HepG2 (cell line): Measurements from ENCODE around the gene SMIM1. TPM values are rescaled to one million over a fixed set of nuclear protein-coding genes. Genes with fewer than 3 reads are reported as not detected.

ENCODE experiments used
- FOXK1 ChIP-seq: sonication (generic); formaldehyde crosslinking; IDR thresholded peaks from 2 replicates; pipeline ENCODE4 v1.4.0; 2020; ENCODE audit warnings: low read depth, missing genetic modification reagents, borderline replicate concordance
- GZF1 ChIP-seq: sonication (generic); formaldehyde crosslinking; IDR thresholded peaks from 2 replicates; pipeline ENCODE4 v1.5.1; 2020; ENCODE audit warnings: mild to moderate bottlenecking, missing genetic modification reagents
- HNRNPL ChIP-seq: fragments of 200-400 bp; formaldehyde crosslinking; IDR thresholded peaks from 2 replicates; pipeline ENCODE4 v1.6.1; 2017; ENCODE audit warnings: mild to moderate bottlenecking, low read depth, low read length
- MYPOP ChIP-seq: sonication (generic); formaldehyde crosslinking; IDR thresholded peaks from 2 replicates; pipeline ENCODE4 v1.8.1; 2023; ENCODE audit warnings: mild to moderate bottlenecking, moderate library complexity, missing genetic modification reagents
- NFIB ChIP-seq: sonication (generic); formaldehyde crosslinking; IDR thresholded peaks from 2 replicates; pipeline ENCODE4 v1.9.0; 2021; ENCODE audit warnings: missing genetic modification reagents, mild to moderate bottlenecking, borderline replicate concordance
- NRL ChIP-seq: sonication (generic); formaldehyde crosslinking; IDR thresholded peaks from 2 replicates; pipeline ENCODE4 v1.5.0; 2020; ENCODE audit warnings: missing genetic modification reagents, mild to moderate bottlenecking, moderate library complexity, borderline replicate concordance
- PHF5A ChIP-seq: IDR thresholded peaks from one replicate; pipeline ENCODE4 v1.6.1; 2018; ENCODE audit warnings: low read depth, missing genetic modification reagents; ENCODE audit not compliant: unreplicated experiment
- RELA ChIP-seq: sonication (generic); formaldehyde crosslinking; IDR thresholded peaks from 2 replicates; pipeline ENCODE4 v1.4.0; 2020; ENCODE audit warnings: missing genetic modification reagents
- TBL1XR1 ChIP-seq: fragments of 150-350 bp; IDR thresholded peaks from 2 replicates; pipeline ENCODE4 v1.6.1; 2014; ENCODE audit warnings: borderline replicate concordance, low read length; ENCODE audit not compliant: partially characterized antibody
- YEATS2 ChIP-seq: sonication (generic); formaldehyde crosslinking; IDR thresholded peaks from 2 replicates; pipeline ENCODE4 v1.4.0; 2020; ENCODE audit warnings: missing genetic modification reagents, borderline replicate concordance
- ZC3H4 ChIP-seq: sonication (generic); formaldehyde crosslinking; IDR thresholded peaks from 2 replicates; pipeline ENCODE4 v1.4.0; 2020; ENCODE audit warnings: missing genetic modification reagents, borderline replicate concordance
- ZFP36L2 ChIP-seq: sonication (generic); formaldehyde crosslinking; IDR thresholded peaks from 2 replicates; pipeline ENCODE4 v1.4.0; 2020; ENCODE audit warnings: missing genetic modification reagents
- ZNF124 ChIP-seq: sonication (generic); formaldehyde crosslinking; IDR thresholded peaks from 2 replicates; pipeline ENCODE4 v1.4.0; 2020; ENCODE audit warnings: missing genetic modification reagents
- ZNF207 ChIP-seq: fragments of 450-650 bp; IDR thresholded peaks from 2 replicates; pipeline ENCODE4 v1.6.1; 2016; ENCODE audit warnings: antibody characterized with exemption, borderline replicate concordance
- ZNF34 ChIP-seq: sonication (generic); formaldehyde crosslinking; IDR thresholded peaks from 2 replicates; pipeline ENCODE4 v1.4.0; 2020; ENCODE audit warnings: mild to moderate bottlenecking, missing genetic modification reagents, borderline replicate concordance
- ZNF354B ChIP-seq: sonication (generic); formaldehyde crosslinking; IDR thresholded peaks from 2 replicates; pipeline ENCODE4 v1.8.0; 2022; ENCODE audit warnings: mild to moderate bottlenecking, missing genetic modification reagents
- ZNF430 ChIP-seq: sonication (generic); formaldehyde crosslinking; IDR thresholded peaks from 2 replicates; pipeline ENCODE4 v1.9.0; 2021; ENCODE audit warnings: mild to moderate bottlenecking, missing genetic modification reagents
- ZNF563 ChIP-seq: sonication (generic); formaldehyde crosslinking; IDR thresholded peaks from 2 replicates; pipeline ENCODE4 v1.8.0; 2022; ENCODE audit warnings: mild to moderate bottlenecking, moderate library complexity, missing genetic modification reagents
- ZNF570 ChIP-seq: sonication (generic); formaldehyde crosslinking; IDR thresholded peaks from 2 replicates; pipeline ENCODE4 v1.4.0; 2020; ENCODE audit warnings: mild to moderate bottlenecking, missing genetic modification reagents, borderline replicate concordance
- ZNF709 ChIP-seq: sonication (generic); formaldehyde crosslinking; IDR thresholded peaks from 2 replicates; pipeline ENCODE4 v1.5.0; 2020; ENCODE audit warnings: mild to moderate bottlenecking, missing genetic modification reagents
- ZNF746 ChIP-seq: sonication (generic); formaldehyde crosslinking; IDR thresholded peaks from 2 replicates; pipeline ENCODE4 v1.8.0; 2022; ENCODE audit warnings: mild to moderate bottlenecking, missing genetic modification reagents
- polyA plus RNA-seq, 8 experiments: library from polyadenylated mRNA; depleted of rRNA in 3 of 8; stranded (reverse) in 7 of 8; unstranded in 1 of 8; fragments of >200 nt; fragmentation: Illumina TruSeq in 4 of 8; extraction: Trizol in 4 of 8; gene quantifications; 2 replicates each; pipeline versions ENCODE4 v1.2.1 to v1.2.3, GENCODE V29; 2011 to 2016; ENCODE audit warnings: low read depth in 4 of 8, missing spikeins in 1 of 8, mixed read lengths in 1 of 8; ENCODE audit not compliant: insufficient read depth in 1 of 8
- total RNA-seq, 5 experiments: library from RNA; depleted of rRNA; stranded (reverse); fragments of >200 nt; fragmentation: Illumina TruSeq; extraction: Trizol; gene quantifications; 2 replicates each; pipeline ENCODE4 v1.2.3, GENCODE V29; 2016; ENCODE audit warnings: low read depth in 1 of 5
- TF ChIP-seq, protein P1 (sequence below): sonication (generic); formaldehyde crosslinking; IDR thresholded peaks from 2 replicates; pipeline ENCODE4 v1.4.0; 2020; ENCODE audit warnings: low read depth, missing genetic modification reagents
- TF ChIP-seq, protein P2 (sequence below): sonication (generic); formaldehyde crosslinking; IDR thresholded peaks from 2 replicates; pipeline ENCODE4 v1.4.0; 2020; ENCODE audit warnings: missing genetic modification reagents

SMIM1 gene
- total and polyA plus RNA-seq, 2 of the 13 experiments (the other 11 are each of a cell fraction or from before 2014, with no cell fraction given), result 12.4 to 56.3 TPM

GRCh38 chr1:3796215-3797061 lies 23.9 kb downstream of the SMIM1 start, which contains the start of gene LRRC47 (continued):
- TF ChIP-seq TBL1XR1 (peak; percentile 33), ZNF570 (CRISPR knock-in tag) (no peak), ZNF563 (CRISPR knock-in tag) (no peak; the same call in 1 of the 2 replicates), ZNF34 (0 out of 2 replicates have a peak, but pooled peaks have one; percentile 36), ZFP36L2 (CRISPR knock-in tag) (no peak), ZNF746 (CRISPR knock-in tag) (no peak; the same call in 1 of the 2 replicates), ZNF709 (CRISPR knock-in tag) (no peak), MYPOP (CRISPR knock-in tag) (0 out of 2 replicates have a peak, but pooled peaks have one; percentile 56), ZC3H4 (CRISPR knock-in tag) (no peak), RELA (CRISPR knock-in tag) (no peak), NFIB (no peak), NRL (no peak), GZF1 (no peak), ZNF430 (no peak; the same call in 1 of the 2 replicates), PHF5A (CRISPR knock-in tag) (no peak), ZNF207 (no peak), ZNF124 (peak; percentile 71; the same call in 1 of the 2 replicates), HNRNPL (no peak), YEATS2 (CRISPR knock-in tag) (peak; percentile 95), FOXK1 (CRISPR knock-in tag) (peak; percentile 82; the same call in 1 of the 2 replicates), ZNF354B (no peak)
- TF ChIP-seq, protein P1, sequence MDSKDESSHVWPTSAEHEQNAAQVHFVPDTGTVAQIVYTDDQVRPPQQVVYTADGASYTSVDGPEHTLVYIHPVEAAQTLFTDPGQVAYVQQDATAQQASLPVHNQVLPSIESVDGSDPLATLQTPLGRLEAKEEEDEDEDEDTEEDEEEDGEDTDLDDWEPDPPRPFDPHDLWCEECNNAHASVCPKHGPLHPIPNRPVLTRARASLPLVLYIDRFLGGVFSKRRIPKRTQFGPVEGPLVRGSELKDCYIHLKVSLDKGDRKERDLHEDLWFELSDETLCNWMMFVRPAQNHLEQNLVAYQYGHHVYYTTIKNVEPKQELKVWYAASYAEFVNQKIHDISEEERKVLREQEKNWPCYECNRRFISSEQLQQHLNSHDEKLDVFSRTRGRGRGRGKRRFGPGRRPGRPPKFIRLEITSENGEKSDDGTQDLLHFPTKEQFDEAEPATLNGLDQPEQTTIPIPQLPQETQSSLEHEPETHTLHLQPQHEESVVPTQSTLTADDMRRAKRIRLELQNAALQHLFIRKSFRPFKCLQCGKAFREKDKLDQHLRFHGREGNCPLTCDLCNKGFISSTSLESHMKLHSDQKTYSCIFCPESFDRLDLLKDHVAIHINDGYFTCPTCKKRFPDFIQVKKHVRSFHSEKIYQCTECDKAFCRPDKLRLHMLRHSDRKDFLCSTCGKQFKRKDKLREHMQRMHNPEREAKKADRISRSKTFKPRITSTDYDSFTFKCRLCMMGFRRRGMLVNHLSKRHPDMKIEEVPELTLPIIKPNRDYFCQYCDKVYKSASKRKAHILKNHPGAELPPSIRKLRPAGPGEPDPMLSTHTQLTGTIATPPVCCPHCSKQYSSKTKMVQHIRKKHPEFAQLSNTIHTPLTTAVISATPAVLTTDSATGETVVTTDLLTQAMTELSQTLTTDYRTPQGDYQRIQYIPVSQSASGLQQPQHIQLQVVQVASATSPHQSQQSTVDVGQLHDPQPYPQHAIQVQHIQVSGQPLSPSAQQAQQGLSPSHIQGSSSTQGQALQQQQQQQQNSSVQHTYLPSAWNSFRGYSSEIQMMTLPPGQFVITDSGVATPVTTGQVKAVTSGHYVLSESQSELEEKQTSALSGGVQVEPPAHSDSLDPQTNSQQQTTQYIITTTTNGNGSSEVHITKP, result peak; percentile 75
- TF ChIP-seq, protein P2, sequence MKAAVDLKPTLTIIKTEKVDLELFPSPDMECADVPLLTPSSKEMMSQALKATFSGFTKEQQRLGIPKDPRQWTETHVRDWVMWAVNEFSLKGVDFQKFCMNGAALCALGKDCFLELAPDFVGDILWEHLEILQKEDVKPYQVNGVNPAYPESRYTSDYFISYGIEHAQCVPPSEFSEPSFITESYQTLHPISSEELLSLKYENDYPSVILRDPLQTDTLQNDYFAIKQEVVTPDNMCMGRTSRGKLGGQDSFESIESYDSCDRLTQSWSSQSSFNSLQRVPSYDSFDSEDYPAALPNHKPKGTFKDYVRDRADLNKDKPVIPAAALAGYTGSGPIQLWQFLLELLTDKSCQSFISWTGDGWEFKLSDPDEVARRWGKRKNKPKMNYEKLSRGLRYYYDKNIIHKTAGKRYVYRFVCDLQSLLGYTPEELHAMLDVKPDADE, result no peak
